HG03432 (cell line): Measurements from ENCODE around the gene RAD1.

ENCODE experiments used
- ATAC-seq: cut with Tn5 transposase; IDR thresholded peaks from one replicate; pipeline ENCODE4 v1.9.1; 2021; ENCODE audit warnings: mild to moderate bottlenecking, moderate library complexity; ENCODE audit not compliant: unreplicated experiment

Gene RAD1

DNA sequence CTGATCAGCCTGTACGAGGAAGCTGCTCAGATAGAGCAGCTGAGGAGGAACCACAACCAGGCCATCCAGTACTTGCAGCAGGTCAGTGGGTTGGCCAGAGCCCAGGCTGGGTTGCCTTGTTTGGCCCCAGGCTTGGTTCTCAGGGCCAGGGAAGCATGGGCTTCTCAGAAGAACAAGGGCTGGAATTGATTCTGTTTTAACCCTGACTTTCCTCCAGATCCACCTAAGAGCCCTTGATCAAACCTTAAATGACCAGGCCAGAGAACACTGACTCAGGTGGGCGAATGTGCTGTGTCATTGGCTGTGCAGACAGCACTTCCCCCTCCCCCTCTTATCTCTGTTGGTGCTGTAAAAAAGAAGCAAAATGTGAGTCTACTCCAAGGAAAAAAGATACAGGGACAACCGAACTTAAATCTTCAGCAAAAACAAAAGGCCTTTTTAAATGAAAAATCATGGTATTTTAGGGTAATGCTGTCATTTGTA lies 48.3 kb downstream of the RAD1 start:
- no peak for ATAC-seq

- no peak for ATAC-seq
Measured at GRCh38 chr5:34865091-34865490, 50.2 kb downstream of the RAD1 start.

DNA sequence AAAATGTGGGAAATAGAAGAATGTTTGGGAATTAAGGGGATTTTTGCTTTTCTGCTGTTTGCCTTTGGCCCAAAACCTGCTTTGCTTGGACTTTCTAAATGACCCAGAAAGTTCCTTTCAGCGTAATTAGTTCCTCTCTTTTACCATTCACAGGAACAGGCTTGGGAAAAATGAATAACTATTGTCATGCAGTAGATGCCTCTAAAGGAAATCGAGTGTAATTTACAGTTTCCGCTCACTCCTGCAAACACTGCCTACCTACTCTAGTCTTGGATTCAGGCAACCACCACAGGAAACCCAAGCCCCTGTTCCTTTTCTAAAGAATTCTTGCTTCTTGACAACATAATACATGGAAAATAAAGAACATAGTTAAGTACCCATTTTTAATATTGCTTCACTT lies 51.4 kb downstream of the RAD1 start:
- ATAC-seq = no peak

GRCh38 chr5:34859253-34859652 lies 56.1 kb downstream of the RAD1 start:
- ATAC-seq = no peak

- ATAC-seq = no peak
Measured at GRCh38 chr5:34858790-34859189, 56.5 kb downstream of the RAD1 start.

- ATAC-seq = no peak
Measured at GRCh38 chr5:34857894-34858293, 57.4 kb downstream of the RAD1 start.

- ATAC-seq = no peak
Measured at GRCh38 chr5:34857161-34857560, 58.1 kb downstream of the RAD1 start.
